Motor neuron (in vitro differentiated cells): ENCODE measurements around the gene PLSCR1. TPM values are rescaled to one million over a fixed set of nuclear protein-coding genes. Genes with fewer than 3 reads are reported as not detected.
A peak's percentile ranks its signal among the peaks of the same experiment; 100 is the strongest.

ENCODE experiments used
- ATAC-seq, 8 experiments: fragments of 200-7000 bp; cut with Tn5 transposase; replicated peaks in 6 of 8; 2 replicates each; pipeline ENCODE4 v1.8.0; 2021; ENCODE audit warnings: mild to moderate bottlenecking in 8 of 8, moderate library complexity in 8 of 8
- H3K27ac ChIP-seq, 2 donors: fragments of 250-450 bp; sonication (Bioruptor Pico); 2 replicates each; pipeline ENCODE4 v1.9.0; 2021; ENCODE audit warnings: antibody characterized with exemption in 2 of 2, mild to moderate bottlenecking in 2 of 2, moderate library complexity in 1 of 2
- H3K4me1 ChIP-seq, 2 donors: fragments of 250-450 bp; sonication (Bioruptor Pico); replicated peaks in 1 of 2; 2 replicates each; pipeline ENCODE4 v1.6.1; 2021; ENCODE audit warnings: antibody characterized with exemption in 2 of 2, mild to moderate bottlenecking in 2 of 2, moderate library complexity in 1 of 2
- H3K4me3 ChIP-seq, 5 donors: fragments of 250-450 bp; sonication (Bioruptor Pico); 2 replicates each; pipeline ENCODE4 v1.9.0; 2021; ENCODE audit warnings: antibody characterized with exemption in 5 of 5, mild to moderate bottlenecking in 5 of 5, moderate library complexity in 4 of 5
- WGBS, 10 experiments: fragments of 450-650 bp; shearing (Covaris generic); methylation state at CpG; one replicate each; pipeline ENCODE4 v1.0.0; 2022; 5-methylcytosine and 5-hydroxymethylcytosine counted together
- in situ Hi-C, 9 experiments: fragments of 400-800 bp; cut with MboI; loops; one replicate each; pipeline ENCODE4 v1.15.0; 2021; ENCODE audit warnings: low sequenced_read_pairs in 9 of 9, low pct_unique_long_range_greater_than_20kb in 2 of 9; ENCODE audit not compliant: unreplicated experiment in 9 of 9
- total RNA-seq, 8 experiments: library from RNA; unstranded; fragments of 300-600 nt; gene quantifications; 2 replicates each; pipeline versions ENCODE4 v1.2.3 to v1.2.4, GENCODE V29; 2022

Gene PLSCR1
- total RNA-seq, 8 experiments from 2014 or later: 0.71 to 148 (median 37.1) TPM

- in situ Hi-C loops: no loop called here
- ATAC-seq: no peak
- H3K4me1 ChIP-seq: no peaks in the 10 kb centered on the region
- WGBS, 10 experiments: 7 to 100% (median 60%) methylated on average over 1 to 2 of the region's 2 CpGs; no CpG with 5 or more reads in 3 of the 10 experiments
- no peak overlapping the region for H3K27ac ChIP-seq
- H3K4me3 ChIP-seq: no peak overlapping the region
These were observed 70.7 kb downstream of the PLSCR1 start for GRCh38 chr3:146473726-146474125.

GRCh38 chr3:146472611-146473010 lies 71.8 kb downstream of the PLSCR1 start:
- no peak overlapping the region for H3K4me3 ChIP-seq
- no peak overlapping the region for H3K27ac ChIP-seq
- 20 to 100% (median 83%) methylated on average over 1 of the region's 1 CpG; no CpG with 5 or more reads in 1 of the 10 experiments for WGBS, 10 experiments
- H3K4me1 ChIP-seq: no peaks in the 10 kb centered on the region
- ATAC-seq: no peak
- in situ Hi-C loops: no loop called here

- Histone ChIP-seq H3K4me1 (no peaks in the 10 kb centered on the region), H3K4me3 (no peak overlapping the region), H3K27ac (no peak overlapping the region)
- WGBS, 10 experiments: 55 to 100% (median 94%) methylated on average over 1 of the region's 1 CpG; no CpG with 5 or more reads in 2 of the 10 experiments
- in situ Hi-C loops: no loop called here
- no peak for ATAC-seq
These were observed 73.4 kb downstream of the PLSCR1 start for GRCh38 chr3:146471012-146471411.

GRCh38 chr3:146470425-146470990 lies 73.9 kb downstream of the PLSCR1 start:
- Histone ChIP-seq H3K27ac (no peak overlapping the region), H3K4me1 (no peaks in the 10 kb centered on the region), H3K4me3 (no peak overlapping the region)
- WGBS, 10 experiments: 74 to 100% (median 83%) methylated on average over 1 to 7 of the region's 9 CpGs; no CpG with 5 or more reads in 1 of the 10 experiments
- in situ Hi-C loops: no loop called here
- no peak for ATAC-seq

GRCh38 chr3:146469150-146470017 lies 75.0 kb downstream of the PLSCR1 start, which contains the start of gene PLSCR2:
TSS of gene PLSCR2 (minus strand) at chr3:146469561. CDS start at chr3:146459904, 9,657 bp downstream.
- Histone ChIP-seq H3K27ac (no peak within 1 kb of the TSS), H3K4me1 (no peaks in the 10 kb centered on the region), H3K4me3 (peak within 1 kb of the TSS in 1 of 5 donors; percentile 8)
- WGBS, 10 experiments: 31 to 100% (median 44%) methylated on average over 1 to 6 of the region's 51 CpGs; no CpG with 5 or more reads in 5 of the 10 experiments
- in situ Hi-C loops: no loop called here
- peak in 5 of 8 experiments; percentile 37 to 84 (median 54) for ATAC-seq

GRCh38 chr3:146468671-146469149 lies 75.7 kb downstream of the PLSCR1 start:
- in situ Hi-C loops: no loop called here
- no peak for ATAC-seq
- no peak overlapping the region for H3K4me3 ChIP-seq
- no peaks in the 10 kb centered on the region for H3K4me1 ChIP-seq
- H3K27ac ChIP-seq: no peak overlapping the region
- 7 to 100% (median 85%) methylated on average over 1 to 7 of the region's 10 CpGs for WGBS, 10 experiments

- no peak for ATAC-seq
- no peak overlapping the region for H3K27ac ChIP-seq
- no peak overlapping the region for H3K4me3 ChIP-seq
- H3K4me1 ChIP-seq: no peaks in the 10 kb centered on the region
- in situ Hi-C loops: no loop called here
- WGBS, 10 experiments: 0 to 100% (median 93%) methylated on average over 1 to 4 of the region's 4 CpGs; no CpG with 5 or more reads in 1 of the 10 experiments
These were observed 76.2 kb downstream of the PLSCR1 start for GRCh38 chr3:146468234-146468633.

- Histone ChIP-seq H3K4me1 (no peaks in the 10 kb centered on the region), H3K27ac (no peak overlapping the region), H3K4me3 (no peak overlapping the region)
- WGBS, 10 experiments: 0 to 100% (median 57%) methylated on average over 1 of the region's 1 CpG; no CpG with 5 or more reads in 1 of the 10 experiments
- in situ Hi-C loops: no loop called here
- ATAC-seq: no peak
These were observed 77.8 kb downstream of the PLSCR1 start for GRCh38 chr3:146466604-146467003.

- in situ Hi-C loops: no loop called here
- Histone ChIP-seq H3K4me1 (no peaks in the 10 kb centered on the region), H3K27ac (no peak overlapping the region), H3K4me3 (no peak overlapping the region)
- peak in 2 of 8 experiments; percentile 57 to 70 for ATAC-seq
- WGBS, 10 experiments: 60 to 100% (median 82%) methylated on average over 1 to 6 of the region's 6 CpGs; no CpG with 5 or more reads in 1 of the 10 experiments
These were observed 78.5 kb downstream of the PLSCR1 start for GRCh38 chr3:146465693-146466465.

Other genes starting within 250 kb of the PLSCR1 start
- gene PLSCR2, start 75.0 kb downstream of the PLSCR1 start, total RNA-seq: not detected
- under 1 TPM in 4 of 8 experiments, not detected in 4; 0.16 to 0.78 (median 0.34) TPM for gene PLSCR5, start 60.7 kb upstream of the PLSCR1 start, total RNA-seq